HG03135 (cell line): ENCODE results near the gene ATP5F1E.
A peak's percentile ranks its signal among the peaks of the same experiment; 100 is the strongest.

Source experiments
- ATAC-seq: cut with Tn5 transposase; IDR thresholded peaks from one replicate; pipeline ENCODE4 v1.9.1; 2021; ENCODE audit warnings: mild to moderate bottlenecking, moderate library complexity; ENCODE audit not compliant: unreplicated experiment

The ATP5F1E gene

GRCh38 chr20:59032023-59032712, at the start of gene ATP5F1E:
Gene ATP5F1E (minus strand): TSS chr20:59032335. CDS start chr20:59032251, 84 bp downstream.
- ATAC-seq: peak; percentile 92

GRCh38 chr20:59081036-59081435, 48.9 kb upstream of the ATP5F1E start:
- no peak for ATAC-seq

GRCh38 chr20:59078231-59078630, 46.1 kb upstream of the ATP5F1E start:
- ATAC-seq: no peak

GRCh38 chr20:59077705-59078104, 45.6 kb upstream of the ATP5F1E start:
- ATAC-seq: no peak

- no peak for ATAC-seq
These were observed 43.9 kb upstream of the ATP5F1E start for GRCh38 chr20:59075934-59076508.

- ATAC-seq: no peak
These were observed 42.3 kb upstream of the ATP5F1E start for GRCh38 chr20:59074456-59074855.

- ATAC-seq: no peak
These were observed 41.4 kb upstream of the ATP5F1E start for GRCh38 chr20:59073582-59073981.

GRCh38 chr20:59071216-59071615, 39.1 kb upstream of the ATP5F1E start:
- no peak for ATAC-seq

GRCh38 chr20:59069026-59069425, 36.9 kb upstream of the ATP5F1E start:
- no peak for ATAC-seq

GRCh38 chr20:59068534-59068933, 36.4 kb upstream of the ATP5F1E start:
- no peak for ATAC-seq

- no peak for ATAC-seq
These were observed 32.1 kb upstream of the ATP5F1E start for GRCh38 chr20:59064214-59064722.

- ATAC-seq: no peak
These were observed 31.5 kb upstream of the ATP5F1E start for GRCh38 chr20:59063358-59064213.

GRCh38 chr20:59062081-59062480, 29.9 kb upstream of the ATP5F1E start:
- ATAC-seq: no peak

- ATAC-seq: no peak
These were observed 23.2 kb upstream of the ATP5F1E start for GRCh38 chr20:59055302-59055701.

GRCh38 chr20:59051666-59052185, 19.6 kb upstream of the ATP5F1E start:
- ATAC-seq: no peak

- no peak for ATAC-seq
These were observed 18.3 kb upstream of the ATP5F1E start for GRCh38 chr20:59050437-59050836.

GRCh38 chr20:59048681-59049030, 16.5 kb upstream of the ATP5F1E start:
- no peak for ATAC-seq

- no peak for ATAC-seq
These were observed 16.0 kb upstream of the ATP5F1E start for GRCh38 chr20:59047938-59048680.

GRCh38 chr20:59046862-59047261, 14.7 kb upstream of the ATP5F1E start:
- no peak for ATAC-seq

GRCh38 chr20:59044796-59045195, 12.7 kb upstream of the ATP5F1E start:
- no peak for ATAC-seq

GRCh38 chr20:59044295-59044694, 12.2 kb upstream of the ATP5F1E start:
- ATAC-seq: no peak
